Keratinocyte (primary cell): ENCODE results near the gene FRAT2. TPM values are rescaled to one million over a fixed set of nuclear protein-coding genes. Genes with fewer than 3 reads are reported as not detected.

Source experiments
- DNase-seq: peaks from one replicate; pipeline ENCODE4 v3.0.0-alpha.2; 2011; ENCODE audit warnings: low read depth, missing footprints, low spot score
- FAIRE-seq: peaks from 2 replicates; lab custom pipeline; 2011; peaks lifted over from hg19 to GRCh38; lab: Jason Lieb, UNC
- H2AFZ ChIP-seq: 2 replicates; pipeline ENCODE4 v1.6.0; 2012; ENCODE audit warnings: low read length, control low read depth, inconsistent platforms; ENCODE audit not compliant: control insufficient read depth
- H3K27ac ChIP-seq: 2 replicates; pipeline ENCODE4 v1.5.1; 2011; ENCODE audit warnings: low read length; ENCODE audit not compliant: control insufficient read depth, insufficient read depth
- H3K27me3 ChIP-seq: 3 replicates; pipeline ENCODE4 v1.6.0; 2011; ENCODE audit warnings: low read length; ENCODE audit not compliant: control insufficient read depth, insufficient read depth; ENCODE audit errors: extremely low read depth
- H3K36me3 ChIP-seq, 2 experiments: 2 replicates in 1 of 2; 3 replicates in 1 of 2; pipeline ENCODE4 v1.5.1; 2011; ENCODE audit warnings: low read length in 2 of 2, mild to moderate bottlenecking in 1 of 2; ENCODE audit not compliant: control insufficient read depth in 2 of 2, insufficient read depth in 2 of 2; ENCODE audit errors: extremely low read depth in 1 of 2
- H3K4me1 ChIP-seq: 3 replicates; pipeline ENCODE4 v1.5.1; 2011; ENCODE audit warnings: low read length; ENCODE audit not compliant: control insufficient read depth, insufficient read depth; ENCODE audit errors: extremely low read depth
- H3K4me2 ChIP-seq: 3 replicates; pipeline ENCODE4 v1.6.0; 2011; ENCODE audit warnings: low read depth, low read length; ENCODE audit not compliant: control insufficient read depth, insufficient read depth; ENCODE audit errors: extremely low read depth
- H3K4me3 ChIP-seq, 3 experiments: fragments of 200-600 bp in 1 of 3; sonication (generic) in 1 of 3; 2 replicates in 2 of 3; 3 replicates in 1 of 3; pipeline ENCODE4 v1.5.1; 2011 to 2016; ENCODE audit warnings: low read length in 3 of 3, mild to moderate bottlenecking in 3 of 3, control low read depth in 2 of 3, inconsistent platforms in 1 of 3, low read depth in 1 of 3, mixed read lengths in 1 of 3, mixed run types in 1 of 3, moderate library complexity in 1 of 3; ENCODE audit not compliant: control insufficient read depth in 2 of 3, insufficient read depth in 2 of 3; ENCODE audit errors: extremely low read depth in 1 of 3
- H3K79me2 ChIP-seq: 2 replicates; pipeline ENCODE4 v1.6.0; 2012; ENCODE audit warnings: low read length; ENCODE audit not compliant: control insufficient read depth, insufficient read depth
- H3K9ac ChIP-seq: 3 replicates; pipeline ENCODE4 v1.6.0; 2011; ENCODE audit warnings: low read length; ENCODE audit not compliant: control insufficient read depth, insufficient read depth; ENCODE audit errors: extremely low read depth
- H3K9me1 ChIP-seq: 3 replicates; pipeline ENCODE4 v1.6.0; 2011; ENCODE audit warnings: low read length; ENCODE audit not compliant: control insufficient read depth, insufficient read depth; ENCODE audit errors: extremely low read depth
- H3K9me3 ChIP-seq: 2 replicates; pipeline ENCODE4 v1.5.1; 2012; ENCODE audit warnings: low read depth, low read length; ENCODE audit not compliant: control insufficient read depth
- H4K20me1 ChIP-seq: 3 replicates; pipeline ENCODE4 v1.6.0; 2011; ENCODE audit warnings: low read length; ENCODE audit not compliant: control insufficient read depth, insufficient read depth; ENCODE audit errors: extremely low read depth
- EZH2 ChIP-seq: IDR thresholded peaks from one replicate; pipeline ENCODE4 v1.6.1; 2012; ENCODE audit warnings: inconsistent platforms, mild to moderate bottlenecking, low read length, moderate library complexity
- dilution Hi-C: fragments of 300-500 bp; cut with MboI; formaldehyde crosslinking; loops from one replicate; pipeline ENCODE4 v1.7.0; 2020; ENCODE audit warnings: low sequenced_read_pairs; ENCODE audit not compliant: extremely low pct_ligation_motif_present
- polyA plus RNA-seq, 5 experiments: library from polyadenylated mRNA; depleted of rRNA in 3 of 5; stranded (reverse) in 3 of 5; stranded (forward) in 1 of 5; unstranded in 1 of 5; fragments of >200 nt; gene quantifications; 1 replicate in 1 of 5; 2 replicates in 3 of 5; 3 replicates in 1 of 5; pipeline versions ENCODE4 v1.2.1 to v1.2.3, GENCODE V29; 2011 to 2012; ENCODE audit warnings: missing spikeins in 2 of 5, low read depth in 1 of 5, low replicate concordance in 1 of 5
- TF ChIP-seq, protein P1 (sequence below), 3 experiments: IDR thresholded peaks in 1 of 3; conservative IDR thresholded peaks in 1 of 3; optimal IDR thresholded peaks in 1 of 3; 2 replicates in 2 of 3; 3 replicates in 1 of 3; pipeline versions ENCODE3 to v1.5.1; 2011; ENCODE audit warnings: low read length in 3 of 3, mild to moderate bottlenecking in 3 of 3, moderate library complexity in 2 of 3, control low read depth in 1 of 3, inconsistent platforms in 1 of 3; ENCODE audit not compliant: insufficient read depth in 2 of 3; ENCODE audit errors: extremely low read depth in 1 of 3

FRAT2 gene
- polyA plus RNA-seq, 1 donor (not counting 4 experiments of a cell fraction or from before 2014, with no cell fraction given), result 5.5 TPM

DNA sequence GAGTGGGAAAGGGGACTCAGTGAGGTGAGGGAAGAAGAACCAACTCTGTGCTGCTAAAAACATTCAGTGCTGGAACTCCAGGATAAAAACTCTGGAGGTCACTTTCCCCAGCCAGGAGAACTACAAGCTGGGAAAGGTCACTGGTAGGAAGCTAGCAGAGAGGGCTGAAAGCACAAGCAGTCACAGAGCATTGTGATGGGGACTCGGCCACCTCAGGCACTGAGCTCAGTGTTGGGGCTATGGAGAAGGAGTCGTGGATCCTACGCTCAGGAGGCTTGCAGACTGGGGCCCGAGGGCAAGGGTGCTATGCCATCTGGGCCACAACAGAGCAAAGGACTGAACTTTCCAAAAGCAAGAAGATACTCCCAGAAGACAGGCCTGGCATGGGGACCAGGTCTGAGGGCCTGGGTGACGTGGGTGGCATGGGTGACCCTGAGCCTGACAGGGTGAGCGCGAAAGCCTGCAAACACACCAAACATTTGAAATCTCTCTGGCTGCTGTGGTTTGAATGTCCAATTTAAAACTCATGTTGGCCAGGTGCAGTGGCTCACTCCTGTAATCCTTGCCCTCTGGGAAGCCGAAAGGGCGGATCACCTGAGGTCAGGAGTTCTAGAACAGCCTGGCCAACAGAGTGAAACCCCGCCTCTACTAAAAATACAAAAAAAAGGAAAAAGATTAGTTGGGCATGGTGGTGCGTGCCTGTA lies 32.3 kb downstream of the FRAT2 start:
- Histone ChIP-seq H3K4me1 (no peaks in the 10 kb centered on the region), H3K79me2 (no peaks in the 10 kb centered on the region), H3K9me3 (no peaks in the 10 kb centered on the region), H3K4me2 (no peak overlapping the region), H3K9ac (no peak overlapping the region), H3K27me3 (peaks cover 3% of the 10 kb centered on the region), H2AFZ (no peak overlapping the region), H3K9me1 (no peaks in the 10 kb centered on the region), H3K27ac (no peak overlapping the region), H3K4me3 (no peak overlapping the region), H3K36me3 (no peaks in the 10 kb centered on the region), H4K20me1 (no peaks in the 10 kb centered on the region)
- dilution Hi-C loops, result no loop called here
- FAIRE-seq, result no peak
- DNase-seq, result no peak
- TF ChIP-seq, protein P1, sequence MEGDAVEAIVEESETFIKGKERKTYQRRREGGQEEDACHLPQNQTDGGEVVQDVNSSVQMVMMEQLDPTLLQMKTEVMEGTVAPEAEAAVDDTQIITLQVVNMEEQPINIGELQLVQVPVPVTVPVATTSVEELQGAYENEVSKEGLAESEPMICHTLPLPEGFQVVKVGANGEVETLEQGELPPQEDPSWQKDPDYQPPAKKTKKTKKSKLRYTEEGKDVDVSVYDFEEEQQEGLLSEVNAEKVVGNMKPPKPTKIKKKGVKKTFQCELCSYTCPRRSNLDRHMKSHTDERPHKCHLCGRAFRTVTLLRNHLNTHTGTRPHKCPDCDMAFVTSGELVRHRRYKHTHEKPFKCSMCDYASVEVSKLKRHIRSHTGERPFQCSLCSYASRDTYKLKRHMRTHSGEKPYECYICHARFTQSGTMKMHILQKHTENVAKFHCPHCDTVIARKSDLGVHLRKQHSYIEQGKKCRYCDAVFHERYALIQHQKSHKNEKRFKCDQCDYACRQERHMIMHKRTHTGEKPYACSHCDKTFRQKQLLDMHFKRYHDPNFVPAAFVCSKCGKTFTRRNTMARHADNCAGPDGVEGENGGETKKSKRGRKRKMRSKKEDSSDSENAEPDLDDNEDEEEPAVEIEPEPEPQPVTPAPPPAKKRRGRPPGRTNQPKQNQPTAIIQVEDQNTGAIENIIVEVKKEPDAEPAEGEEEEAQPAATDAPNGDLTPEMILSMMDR (optimal IDR thresholded peaks at IDR 0.05 in 1 of 3, IDR thresholded peaks at IDR 0.05 in 1 of 3, conservative IDR thresholded peaks at IDR 0.05 in 1 of 3; ENCODE audit: extremely low read depth in 1 of 3, insufficient read depth in 2 of 3, low read length in 3 of 3), result no peak
- TF ChIP-seq EZH2, result no peak

DNA sequence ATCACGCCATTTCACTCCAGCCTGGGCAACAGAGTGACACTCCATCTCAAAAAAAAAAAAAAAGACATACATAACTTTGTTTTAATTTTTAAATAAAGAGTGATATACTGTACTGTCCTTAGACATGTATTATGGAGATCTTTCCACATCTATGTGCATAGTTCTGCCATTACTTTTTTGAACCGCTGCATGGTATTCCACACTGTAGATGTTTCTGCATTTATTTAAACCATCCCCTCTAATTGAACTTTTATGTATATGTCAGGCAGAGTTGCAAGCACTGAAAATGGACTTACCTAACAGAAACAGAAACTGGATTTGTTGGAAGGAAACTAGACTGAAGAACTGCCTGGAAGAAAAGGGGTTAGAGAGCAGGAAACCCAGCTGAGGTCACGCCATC lies 33.5 kb downstream of the FRAT2 start:
- no peak overlapping the region for H3K4me2 ChIP-seq
- dilution Hi-C loops, result no loop called here
- TF ChIP-seq, protein P1 (optimal IDR thresholded peaks at IDR 0.05 in 1 of 3, IDR thresholded peaks at IDR 0.05 in 1 of 3, conservative IDR thresholded peaks at IDR 0.05 in 1 of 3; ENCODE audit: extremely low read depth in 1 of 3, insufficient read depth in 2 of 3, low read length in 3 of 3), result no peak
- H3K9ac ChIP-seq, result no peak overlapping the region
- H2AFZ ChIP-seq, result no peak overlapping the region
- H3K79me2 ChIP-seq, result no peaks in the 10 kb centered on the region
- H4K20me1 ChIP-seq, result no peaks in the 10 kb centered on the region
- DNase-seq (no peak), FAIRE-seq (no peak)
- H3K9me3 ChIP-seq, result no peaks in the 10 kb centered on the region
- H3K4me3 ChIP-seq, result no peak overlapping the region
- H3K9me1 ChIP-seq, result no peaks in the 10 kb centered on the region
- no peaks in the 10 kb centered on the region for H3K4me1 ChIP-seq
- peaks cover 3% of the 10 kb centered on the region for H3K27me3 ChIP-seq
- H3K36me3 ChIP-seq, result no peaks in the 10 kb centered on the region
- no peak overlapping the region for H3K27ac ChIP-seq
